OCI-LY1 (cell line): Measurements from ENCODE around the gene DCX.

Experiments used
- EZH2 ChIP-seq: fragments of 200-600 bp; sonication (generic), shearing (Covaris generic); IDR thresholded peaks from 2 replicates; pipeline ENCODE4 v1.8.0; 2017; ENCODE audit warnings: borderline replicate concordance, mixed run types, mild to moderate bottlenecking, antibody characterized with exemption, low read length, moderate library complexity, mixed read lengths
- TF ChIP-seq, protein P1 (sequence below): fragments of 200-600 bp; sonication (generic), shearing (Covaris generic); IDR thresholded peaks from 2 replicates; pipeline ENCODE4 v1.5.1; 2017; ENCODE audit warnings: mild to moderate bottlenecking, antibody characterized with exemption, low read length, moderate library complexity, mixed read lengths

- TF ChIP-seq, protein P1, sequence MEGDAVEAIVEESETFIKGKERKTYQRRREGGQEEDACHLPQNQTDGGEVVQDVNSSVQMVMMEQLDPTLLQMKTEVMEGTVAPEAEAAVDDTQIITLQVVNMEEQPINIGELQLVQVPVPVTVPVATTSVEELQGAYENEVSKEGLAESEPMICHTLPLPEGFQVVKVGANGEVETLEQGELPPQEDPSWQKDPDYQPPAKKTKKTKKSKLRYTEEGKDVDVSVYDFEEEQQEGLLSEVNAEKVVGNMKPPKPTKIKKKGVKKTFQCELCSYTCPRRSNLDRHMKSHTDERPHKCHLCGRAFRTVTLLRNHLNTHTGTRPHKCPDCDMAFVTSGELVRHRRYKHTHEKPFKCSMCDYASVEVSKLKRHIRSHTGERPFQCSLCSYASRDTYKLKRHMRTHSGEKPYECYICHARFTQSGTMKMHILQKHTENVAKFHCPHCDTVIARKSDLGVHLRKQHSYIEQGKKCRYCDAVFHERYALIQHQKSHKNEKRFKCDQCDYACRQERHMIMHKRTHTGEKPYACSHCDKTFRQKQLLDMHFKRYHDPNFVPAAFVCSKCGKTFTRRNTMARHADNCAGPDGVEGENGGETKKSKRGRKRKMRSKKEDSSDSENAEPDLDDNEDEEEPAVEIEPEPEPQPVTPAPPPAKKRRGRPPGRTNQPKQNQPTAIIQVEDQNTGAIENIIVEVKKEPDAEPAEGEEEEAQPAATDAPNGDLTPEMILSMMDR = no peak
- no peak for TF ChIP-seq EZH2
These were observed 152.4 kb downstream of the DCX start for GRCh38 chrX:111259559-111259958.
